Mesenteric fat pad (tissue), 1 donor: Measurements from ENCODE around the gene UNC93B1. TPM values are rescaled to one million over a fixed set of nuclear protein-coding genes. Genes with fewer than 3 reads are reported as not detected.
"Not testable (repeated sequence)": the region's sequence is repeated elsewhere in the genome, so short reads cannot be mapped to it uniquely, and the experiment has no call there.

Source experiments
- DNase-seq: peaks from one replicate; pipeline ENCODE4 v3.0.0-alpha.2; 2020; ENCODE audit warnings: low spot score
- microRNA-seq: library from miRNA; unstranded; fragments of <30 nt; microRNA quantifications from one replicate; pipeline ENCODE4 v1.2.0, GENCODE V29; 2020; ENCODE audit warnings: borderline number of aligned reads
- total RNA-seq: library from RNA; stranded (reverse); fragmentation: NEBNext Ultra II Directional; extraction: Animal tissue kit (Norgen Biotek cat#: 25700); gene quantifications from one replicate; pipeline ENCODE4 v1.2.1, GENCODE V29; 2021
- donor health status: DM: yes; HTN: yes; CAD: no.

UNC93B1 gene
- total RNA-seq, 1 donor from 2014 or later: 42.0 TPM

- not testable (repeated sequence) for DNase-seq
These were observed 60.5 kb downstream of the UNC93B1 start for GRCh38 chr11:67943406-67943805.

Small RNA genes within 50 kb of the gene (microRNA-seq; reads per million reads assigned to microRNA genes)
- gene MIR4691 (not detected), gene MIR6753 (not detected), gene MIR7113 (not detected)

Other genes with a start within 250 kb of the UNC93B1 start
- gene ALDH3B1, start 6.2 kb upstream of the UNC93B1 start, total RNA-seq: 14.6 TPM
- 134 TPM for gene NDUFS8, start 26.6 kb upstream of the UNC93B1 start, total RNA-seq
- gene TCIRG1, start 34.9 kb upstream of the UNC93B1 start, total RNA-seq: 112 TPM
- 33.4 TPM for gene CHKA, start 117.3 kb upstream of the UNC93B1 start, total RNA-seq
- 29.4 TPM for gene KMT5B, start 209.2 kb upstream of the UNC93B1 start, total RNA-seq